WERI-Rb-1 (cell line): ENCODE measurements around the gene RNPEPL1.

Source experiments
- DNase-seq: peaks from one replicate; pipeline ENCODE4 v3.0.0-alpha.2; 2020
- H3K27ac ChIP-seq: fragments of 250-450 bp; sonication (Bioruptor Pico); 2 replicates; pipeline ENCODE4 v1.5.1; 2020; ENCODE audit warnings: mild to moderate bottlenecking, moderate library complexity
- H3K27me3 ChIP-seq: fragments of 250-450 bp; sonication (Bioruptor Pico); 2 replicates; pipeline ENCODE4 v1.5.1; 2021; ENCODE audit warnings: mild to moderate bottlenecking, low read depth, moderate library complexity; ENCODE audit not compliant: insufficient read depth, severe bottlenecking
- H3K36me3 ChIP-seq: fragments of 250-450 bp; sonication (Bioruptor Pico); 2 replicates; pipeline ENCODE4 v1.5.1; 2020; ENCODE audit warnings: mild to moderate bottlenecking, moderate library complexity
- H3K4me3 ChIP-seq: 2 replicates; pipeline ENCODE4 v1.5.1; 2011; ENCODE audit warnings: low read depth, mild to moderate bottlenecking, control low read depth, low read length
- H3K9me3 ChIP-seq: fragments of 250-450 bp; sonication (Bioruptor Pico); 2 replicates; pipeline ENCODE4 v1.5.1; 2021; ENCODE audit warnings: mild to moderate bottlenecking, moderate library complexity; ENCODE audit not compliant: severe bottlenecking
- TF ChIP-seq, protein P1 (sequence below): IDR thresholded peaks from 2 replicates; pipeline ENCODE4 v1.5.1; 2011; ENCODE audit warnings: low read depth, mild to moderate bottlenecking, control low read depth, inconsistent platforms, low read length

The RNPEPL1 gene

DNA sequence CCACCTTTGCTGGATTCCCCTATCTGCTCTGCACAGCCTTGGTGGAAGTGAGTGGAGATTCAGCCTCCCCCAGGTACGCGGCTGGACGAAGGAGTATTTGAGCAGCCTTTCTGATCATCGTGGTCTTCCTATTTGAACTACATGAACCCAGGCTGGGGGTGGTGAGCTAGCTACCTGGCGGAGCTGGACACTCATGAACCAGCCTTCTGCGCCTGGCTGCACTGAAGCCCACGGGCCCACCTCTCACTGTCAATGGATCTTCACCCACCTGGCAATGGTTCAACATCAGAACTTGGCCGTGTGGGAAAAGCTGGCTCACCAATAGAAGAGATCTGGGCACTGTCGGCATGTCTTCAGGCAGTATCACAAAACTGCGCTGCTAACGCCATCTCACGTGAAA, 45.9 kb upstream of the RNPEPL1 start:
- no peaks in the 10 kb centered on the region for H3K9me3 ChIP-seq
- H3K4me3 ChIP-seq: no peak overlapping the region
- no peaks in the 10 kb centered on the region for H3K27me3 ChIP-seq
- peaks cover 7% of the 10 kb centered on the region for H3K36me3 ChIP-seq
- TF ChIP-seq, protein P1, sequence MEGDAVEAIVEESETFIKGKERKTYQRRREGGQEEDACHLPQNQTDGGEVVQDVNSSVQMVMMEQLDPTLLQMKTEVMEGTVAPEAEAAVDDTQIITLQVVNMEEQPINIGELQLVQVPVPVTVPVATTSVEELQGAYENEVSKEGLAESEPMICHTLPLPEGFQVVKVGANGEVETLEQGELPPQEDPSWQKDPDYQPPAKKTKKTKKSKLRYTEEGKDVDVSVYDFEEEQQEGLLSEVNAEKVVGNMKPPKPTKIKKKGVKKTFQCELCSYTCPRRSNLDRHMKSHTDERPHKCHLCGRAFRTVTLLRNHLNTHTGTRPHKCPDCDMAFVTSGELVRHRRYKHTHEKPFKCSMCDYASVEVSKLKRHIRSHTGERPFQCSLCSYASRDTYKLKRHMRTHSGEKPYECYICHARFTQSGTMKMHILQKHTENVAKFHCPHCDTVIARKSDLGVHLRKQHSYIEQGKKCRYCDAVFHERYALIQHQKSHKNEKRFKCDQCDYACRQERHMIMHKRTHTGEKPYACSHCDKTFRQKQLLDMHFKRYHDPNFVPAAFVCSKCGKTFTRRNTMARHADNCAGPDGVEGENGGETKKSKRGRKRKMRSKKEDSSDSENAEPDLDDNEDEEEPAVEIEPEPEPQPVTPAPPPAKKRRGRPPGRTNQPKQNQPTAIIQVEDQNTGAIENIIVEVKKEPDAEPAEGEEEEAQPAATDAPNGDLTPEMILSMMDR: no peak
- no peak overlapping the region for H3K27ac ChIP-seq
- DNase-seq: no peak

- no peak for DNase-seq
- Histone ChIP-seq H3K36me3 (peaks cover 7% of the 10 kb centered on the region), H3K4me3 (no peak overlapping the region), H3K9me3 (no peaks in the 10 kb centered on the region), H3K27me3 (no peaks in the 10 kb centered on the region), H3K27ac (no peak overlapping the region)
- TF ChIP-seq, protein P1: no peak
These were observed 44.6 kb upstream of the RNPEPL1 start for GRCh38 chr2:240523451-240524281.

GRCh38 chr2:240524963-240525718, 43.1 kb upstream of the RNPEPL1 start:
- Histone ChIP-seq H3K27ac (no peak overlapping the region), H3K36me3 (peaks cover 7% of the 10 kb centered on the region), H3K9me3 (no peaks in the 10 kb centered on the region), H3K4me3 (no peak overlapping the region), H3K27me3 (no peaks in the 10 kb centered on the region)
- DNase-seq: no peak
- TF ChIP-seq, protein P1: no peak

GRCh38 chr2:240525802-240526201, 42.5 kb upstream of the RNPEPL1 start:
- TF ChIP-seq, protein P1: no peak
- no peak for DNase-seq
- no peaks in the 10 kb centered on the region for H3K27me3 ChIP-seq
- H3K4me3 ChIP-seq: no peak overlapping the region
- no peaks in the 10 kb centered on the region for H3K9me3 ChIP-seq
- H3K36me3 ChIP-seq: peaks cover 7% of the 10 kb centered on the region
- H3K27ac ChIP-seq: no peak overlapping the region

DNA sequence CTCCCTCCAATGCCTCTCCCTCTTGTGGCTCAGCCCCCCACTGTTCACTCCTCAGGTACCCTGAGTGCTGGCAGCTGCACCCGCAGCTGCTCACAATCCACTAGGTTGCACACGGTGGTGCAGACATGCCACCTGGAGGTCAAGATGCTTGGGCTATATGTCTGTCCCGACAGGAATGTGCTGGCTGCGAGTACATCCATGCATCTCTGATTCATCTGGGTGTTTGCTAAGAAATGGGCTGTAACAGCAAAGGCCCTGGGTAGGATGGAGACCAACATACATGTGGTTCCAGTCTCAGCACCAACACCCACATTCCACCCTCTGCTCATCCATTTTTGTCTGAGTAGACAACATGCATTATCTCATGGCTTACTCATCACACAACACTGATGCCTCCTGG, 41.8 kb upstream of the RNPEPL1 start:
- Histone ChIP-seq H3K36me3 (peaks cover 12% of the 10 kb centered on the region), H3K27ac (no peak overlapping the region), H3K27me3 (no peaks in the 10 kb centered on the region), H3K9me3 (peaks cover under 1% of the 10 kb centered on the region), H3K4me3 (no peak overlapping the region)
- TF ChIP-seq, protein P1: no peak
- DNase-seq: no peak
